ENCODE data around the gene DBF4B.
A peak's percentile ranks its signal among the peaks of the same experiment; 100 is the strongest.
"Not testable (repeated sequence)": the region's sequence is repeated elsewhere in the genome, so short reads cannot be mapped to it uniquely, and the experiment has no call there.

Gene DBF4B

DNA sequence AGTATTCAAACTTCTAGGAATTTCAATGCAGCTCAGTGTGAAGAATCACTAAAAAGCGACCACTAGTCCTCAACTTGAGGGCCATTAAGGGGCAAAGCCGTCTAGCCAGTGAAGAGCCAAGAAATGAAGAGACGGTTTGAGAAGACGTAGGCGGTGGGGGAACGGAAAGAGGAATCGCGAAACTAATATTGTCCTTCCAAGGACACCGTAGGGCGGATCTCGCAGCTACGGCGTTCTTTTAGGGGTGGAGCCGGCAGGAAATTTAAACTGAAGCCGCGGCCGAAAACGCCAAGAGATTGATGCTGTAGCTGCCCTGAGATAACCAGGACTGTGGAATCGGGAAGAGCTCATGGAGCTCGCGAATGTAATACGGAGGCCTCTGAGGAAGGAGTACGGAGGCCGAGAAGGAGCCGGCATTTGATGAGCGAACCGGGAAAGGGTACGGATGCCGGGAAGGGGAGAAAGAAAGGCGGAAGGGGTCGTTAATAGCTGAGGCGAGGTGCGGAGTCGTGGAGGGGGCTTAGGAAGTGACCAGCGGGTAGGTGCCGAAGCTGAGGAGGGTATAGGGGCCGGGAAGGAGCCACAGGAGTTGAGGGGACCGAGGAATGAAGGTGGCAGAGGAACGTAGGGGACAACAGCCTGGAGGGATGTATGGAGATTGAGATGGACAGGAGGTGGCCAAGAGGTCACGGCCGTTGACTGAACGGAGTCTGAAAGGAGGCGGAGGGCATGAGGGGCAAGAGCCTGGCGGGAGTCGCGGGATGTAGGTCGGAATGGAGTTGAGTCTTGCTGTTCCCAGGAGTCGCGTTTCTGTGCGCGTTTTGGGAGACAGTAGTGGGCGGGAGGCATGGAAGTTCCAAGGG, at the start of gene DBF4B:
DBF4B (plus strand) TSS at position 265 of the 863 bp plus-strand sequence; CDS start at position 421, 156 bp downstream.
- H3K9me3 Mint-ChIP-seq, result no peaks in the 10 kb centered on the region
- H3K4me1 Mint-ChIP-seq, result no peaks in the 10 kb centered on the region
- no peaks in the 10 kb centered on the region for H3K27me3 Mint-ChIP-seq
- peak; percentile 88 for ATAC-seq
- H3K27ac Mint-ChIP-seq, result no peak within 1 kb of the TSS
- no peak within 1 kb of the TSS for H3K4me3 Mint-ChIP-seq
- H3K36me3 Mint-ChIP-seq, result peaks cover 6% of the 10 kb centered on the region

- Mint-ChIP-seq H3K27ac (no peak overlapping the region), H3K27me3 (peaks cover 11% of the 10 kb centered on the region), H3K4me1 (no peaks in the 10 kb centered on the region), H3K9me3 (no peaks in the 10 kb centered on the region), H3K4me3 (no peak overlapping the region), H3K36me3 (no peaks in the 10 kb centered on the region)
- ATAC-seq, result no peak
These were observed 46.6 kb upstream of the DBF4B start for GRCh38 chr17:44661835-44662234.

DNA sequence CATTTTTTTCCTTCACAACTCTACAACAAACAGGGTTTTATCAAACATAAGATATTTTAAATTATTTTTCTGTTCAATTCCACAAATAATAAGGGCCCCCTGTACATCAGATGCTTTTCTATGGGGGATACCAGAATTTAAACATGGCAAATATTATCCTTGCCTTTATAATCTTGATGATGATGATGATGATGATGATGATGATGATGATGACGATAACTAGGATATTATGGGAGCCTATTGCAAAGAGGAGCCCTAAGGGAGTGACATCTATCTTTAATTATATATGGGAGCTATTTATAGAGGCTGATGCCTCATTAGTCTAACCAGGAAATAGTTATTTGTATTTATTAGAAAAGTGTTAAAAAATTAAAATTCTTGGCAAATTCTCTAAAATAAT, 45.4 kb upstream of the DBF4B start:
- no peak overlapping the region for H3K4me3 Mint-ChIP-seq
- no peaks in the 10 kb centered on the region for H3K4me1 Mint-ChIP-seq
- H3K9me3 Mint-ChIP-seq, result no peaks in the 10 kb centered on the region
- H3K36me3 Mint-ChIP-seq, result no peaks in the 10 kb centered on the region
- ATAC-seq, result no peak
- H3K27ac Mint-ChIP-seq, result no peak overlapping the region
- no peaks in the 10 kb centered on the region for H3K27me3 Mint-ChIP-seq

- H3K27me3 Mint-ChIP-seq, result no peaks in the 10 kb centered on the region
- H3K9me3 Mint-ChIP-seq, result no peaks in the 10 kb centered on the region
- ATAC-seq, result no peak
- no peak overlapping the region for H3K27ac Mint-ChIP-seq
- H3K36me3 Mint-ChIP-seq, result no peaks in the 10 kb centered on the region
- no peaks in the 10 kb centered on the region for H3K4me1 Mint-ChIP-seq
- no peak overlapping the region for H3K4me3 Mint-ChIP-seq
These were observed 43.6 kb upstream of the DBF4B start for GRCh38 chr17:44664867-44665266.

GRCh38 chr17:44666006-44666405, 42.5 kb upstream of the DBF4B start:
- H3K9me3 Mint-ChIP-seq, result no peaks in the 10 kb centered on the region
- no peaks in the 10 kb centered on the region for H3K36me3 Mint-ChIP-seq
- no peaks in the 10 kb centered on the region for H3K27me3 Mint-ChIP-seq
- no peak overlapping the region for H3K4me3 Mint-ChIP-seq
- no peak overlapping the region for H3K27ac Mint-ChIP-seq
- no peak for ATAC-seq
- H3K4me1 Mint-ChIP-seq, result no peaks in the 10 kb centered on the region

DNA sequence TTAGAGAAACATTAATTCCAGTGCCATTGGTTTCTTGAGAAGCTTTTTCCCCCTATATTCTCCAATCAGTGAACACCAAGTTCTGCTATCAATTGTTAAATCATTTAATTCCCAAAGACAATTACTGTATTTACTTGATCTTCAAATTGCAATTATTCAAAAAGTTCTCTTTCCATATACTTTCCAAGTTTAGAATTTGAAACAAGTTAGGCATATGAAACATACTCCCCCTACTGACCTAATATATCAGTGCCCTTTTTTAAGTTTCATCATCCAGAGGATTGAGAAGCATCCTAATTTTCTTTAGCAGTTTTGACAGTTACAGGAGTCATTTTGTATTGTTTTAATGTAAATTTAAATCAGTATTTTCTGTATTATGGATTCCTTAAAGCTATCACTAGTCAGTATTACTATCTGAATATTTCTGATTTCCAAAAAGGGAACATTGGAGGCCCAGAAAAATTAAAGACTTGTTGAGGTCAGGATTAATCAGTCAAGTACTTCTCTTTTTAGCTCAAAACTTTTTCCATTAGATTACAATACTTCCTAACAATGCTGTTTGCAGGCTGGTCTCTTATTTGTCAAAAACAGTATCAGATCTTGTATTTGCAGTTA, 35.9 kb upstream of the DBF4B start:
- Mint-ChIP-seq H3K27ac (no peak overlapping the region), H3K4me1 (no peaks in the 10 kb centered on the region), H3K9me3 (no peaks in the 10 kb centered on the region), H3K4me3 (no peak overlapping the region), H3K27me3 (no peaks in the 10 kb centered on the region), H3K36me3 (no peaks in the 10 kb centered on the region)
- no peak for ATAC-seq

GRCh38 chr17:44673893-44674292, 34.6 kb upstream of the DBF4B start:
- no peak for ATAC-seq
- H3K27ac Mint-ChIP-seq, result no peak overlapping the region

DNA sequence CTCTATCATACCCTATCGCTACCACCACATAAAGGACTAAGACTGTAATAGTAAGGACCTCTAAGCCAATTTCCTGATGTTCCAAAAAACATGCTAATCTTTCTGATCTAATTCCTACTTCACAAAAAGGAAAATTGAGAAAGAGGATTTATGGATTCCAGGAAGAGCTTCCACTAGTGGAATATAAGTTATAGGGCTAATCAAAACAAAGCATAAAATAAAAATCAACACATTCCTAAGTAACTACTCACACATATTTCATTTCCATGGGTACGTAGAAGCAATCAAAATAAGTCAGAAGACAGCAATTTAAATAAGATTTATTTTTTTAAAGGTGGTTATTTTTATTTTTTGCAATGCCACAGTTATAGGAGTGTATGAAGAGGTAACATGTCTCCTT, 31.3 kb upstream of the DBF4B start:
- no peaks in the 10 kb centered on the region for H3K27me3 Mint-ChIP-seq
- no peak overlapping the region for H3K27ac Mint-ChIP-seq
- no peaks in the 10 kb centered on the region for H3K9me3 Mint-ChIP-seq
- H3K36me3 Mint-ChIP-seq, result peaks cover 31% of the 10 kb centered on the region
- no peak overlapping the region for H3K4me3 Mint-ChIP-seq
- H3K4me1 Mint-ChIP-seq, result no peaks in the 10 kb centered on the region
- ATAC-seq, result no peak

More at GRCh38 chr17:44673893-44674292, 34.6 kb upstream of the DBF4B start:
- H3K27me3 Mint-ChIP-seq, result no peaks in the 10 kb centered on the region
- H3K4me1 Mint-ChIP-seq, result no peaks in the 10 kb centered on the region
- peaks cover 12% of the 10 kb centered on the region for H3K36me3 Mint-ChIP-seq
- H3K4me3 Mint-ChIP-seq, result no peak overlapping the region
- H3K9me3 Mint-ChIP-seq, result no peaks in the 10 kb centered on the region

GRCh38 chr17:44683303-44683702, 25.2 kb upstream of the DBF4B start:
- peak overlapping the region; percentile 36 for H3K27ac Mint-ChIP-seq
- not testable (repeated sequence) for H3K4me3 Mint-ChIP-seq, ATAC-seq, H3K9me3 Mint-ChIP-seq, H3K27me3 Mint-ChIP-seq
- H3K36me3 Mint-ChIP-seq, result peaks cover 43% of the 10 kb centered on the region
- peaks cover 22% of the 10 kb centered on the region for H3K4me1 Mint-ChIP-seq

DNA sequence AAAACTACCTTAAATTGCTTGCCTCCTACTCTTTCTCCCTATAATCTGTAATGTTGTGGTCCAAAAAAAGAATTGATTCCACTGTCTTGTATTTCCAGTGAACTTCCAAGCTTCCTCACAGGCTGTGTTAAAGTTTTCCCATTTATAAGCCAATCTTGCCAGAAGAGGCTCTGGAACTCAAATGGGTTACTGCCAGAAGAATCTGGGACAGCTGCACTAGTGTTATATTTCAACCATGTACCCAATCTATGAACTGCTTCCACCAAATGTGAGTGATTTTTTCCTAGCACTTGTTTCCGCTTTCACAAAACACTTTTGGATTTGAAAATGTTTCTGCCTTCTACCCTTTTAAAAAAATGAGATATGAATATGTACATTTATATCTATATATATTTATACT, 20.7 kb upstream of the DBF4B start:
- Mint-ChIP-seq H3K36me3 (peaks cover 19% of the 10 kb centered on the region), H3K9me3 (no peaks in the 10 kb centered on the region), H3K27me3 (no peaks in the 10 kb centered on the region), H3K4me1 (peaks cover 52% of the 10 kb centered on the region), H3K4me3 (no peak overlapping the region), H3K27ac (no peak overlapping the region)
- no peak for ATAC-seq

GRCh38 chr17:44688200-44688599, 20.3 kb upstream of the DBF4B start:
- Mint-ChIP-seq H3K4me3 (peak overlapping the region; percentile 97), H3K9me3 (no peaks in the 10 kb centered on the region), H3K4me1 (peaks cover 50% of the 10 kb centered on the region), H3K36me3 (peaks cover 17% of the 10 kb centered on the region), H3K27ac (no peak overlapping the region), H3K27me3 (no peaks in the 10 kb centered on the region)
- ATAC-seq, result no peak

GRCh38 chr17:44688675-44689476, 19.6 kb upstream of the DBF4B start:
- H3K4me1 Mint-ChIP-seq, result peaks cover 44% of the 10 kb centered on the region
- H3K4me3 Mint-ChIP-seq, result peak overlapping the region; percentile 97
- peaks cover 10% of the 10 kb centered on the region for H3K36me3 Mint-ChIP-seq
- no peak for ATAC-seq
- H3K27me3 Mint-ChIP-seq, result no peaks in the 10 kb centered on the region
- H3K9me3 Mint-ChIP-seq, result no peaks in the 10 kb centered on the region
- H3K27ac Mint-ChIP-seq, result peak overlapping the region; percentile 91

DNA sequence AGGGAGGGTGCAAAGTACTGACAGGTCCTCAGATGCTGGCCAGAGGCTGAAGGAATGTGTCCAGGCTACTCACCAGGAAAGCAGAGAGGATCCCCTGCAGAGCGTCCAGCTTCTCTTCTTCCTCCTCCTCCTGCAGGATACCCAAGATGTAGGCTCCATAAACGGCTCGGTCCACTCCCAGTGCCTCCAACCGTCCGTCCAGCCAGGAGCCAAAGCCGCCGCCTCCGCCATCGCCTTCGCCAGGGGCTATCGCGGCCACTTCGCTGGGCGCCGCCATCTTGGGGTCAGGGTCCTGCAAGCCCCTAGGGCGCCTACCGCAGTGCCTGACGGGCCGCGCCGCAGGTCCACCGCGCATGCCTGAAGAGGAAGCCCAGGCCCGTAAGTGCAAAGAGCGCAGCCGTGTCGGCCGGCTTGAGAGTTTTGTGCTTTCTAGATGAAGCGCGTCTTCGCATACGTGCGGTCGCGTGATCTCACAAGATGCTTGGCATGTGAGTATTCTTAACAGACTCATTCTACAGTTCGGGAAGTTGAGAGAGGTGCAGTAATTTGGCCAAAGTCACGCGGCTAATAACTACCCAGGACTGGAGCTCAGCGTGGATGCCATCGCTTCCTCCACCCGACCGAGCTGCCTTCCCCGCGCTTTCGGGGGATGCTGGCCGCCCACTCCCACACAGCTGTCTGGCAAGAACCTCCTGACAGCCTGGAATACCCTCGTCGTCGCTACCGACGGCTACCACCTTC, 18.8 kb upstream of the DBF4B start, which contains the start of gene CCDC43:
CCDC43 (minus strand) TSS at position 300 of the 741 bp plus-strand sequence; CDS start at position 277, 23 bp downstream.
- Mint-ChIP-seq H3K27me3 (no peaks in the 10 kb centered on the region), H3K9me3 (no peaks in the 10 kb centered on the region), H3K27ac (peak within 1 kb of the TSS; percentile 91), H3K4me3 (peak within 1 kb of the TSS; percentile 97), H3K36me3 (peaks cover 6% of the 10 kb centered on the region), H3K4me1 (peaks cover 44% of the 10 kb centered on the region)
- ATAC-seq, result peak; percentile 99

GRCh38 chr17:44690746-44691306, 17.6 kb upstream of the DBF4B start:
- ATAC-seq, H3K27me3 Mint-ChIP-seq, H3K9me3 Mint-ChIP-seq, H3K36me3 Mint-ChIP-seq: not testable (repeated sequence)
- H3K4me3 Mint-ChIP-seq, result peak overlapping the region; percentile 97
- H3K4me1 Mint-ChIP-seq, result peaks cover 35% of the 10 kb centered on the region
- H3K27ac Mint-ChIP-seq, result peak overlapping the region; percentile 91
